Measurements from ENCODE around the gene KLF1. TPM values are rescaled to one million over a fixed set of nuclear protein-coding genes. Genes with fewer than 3 reads are reported as not detected.
"Not testable (repeated sequence)": the region's sequence is repeated elsewhere in the genome, so short reads cannot be mapped to it uniquely, and the experiment has no call there.

The KLF1 gene
- total RNA-seq: 0.77 and 1.2 TPM in 2 replicates

DNA sequence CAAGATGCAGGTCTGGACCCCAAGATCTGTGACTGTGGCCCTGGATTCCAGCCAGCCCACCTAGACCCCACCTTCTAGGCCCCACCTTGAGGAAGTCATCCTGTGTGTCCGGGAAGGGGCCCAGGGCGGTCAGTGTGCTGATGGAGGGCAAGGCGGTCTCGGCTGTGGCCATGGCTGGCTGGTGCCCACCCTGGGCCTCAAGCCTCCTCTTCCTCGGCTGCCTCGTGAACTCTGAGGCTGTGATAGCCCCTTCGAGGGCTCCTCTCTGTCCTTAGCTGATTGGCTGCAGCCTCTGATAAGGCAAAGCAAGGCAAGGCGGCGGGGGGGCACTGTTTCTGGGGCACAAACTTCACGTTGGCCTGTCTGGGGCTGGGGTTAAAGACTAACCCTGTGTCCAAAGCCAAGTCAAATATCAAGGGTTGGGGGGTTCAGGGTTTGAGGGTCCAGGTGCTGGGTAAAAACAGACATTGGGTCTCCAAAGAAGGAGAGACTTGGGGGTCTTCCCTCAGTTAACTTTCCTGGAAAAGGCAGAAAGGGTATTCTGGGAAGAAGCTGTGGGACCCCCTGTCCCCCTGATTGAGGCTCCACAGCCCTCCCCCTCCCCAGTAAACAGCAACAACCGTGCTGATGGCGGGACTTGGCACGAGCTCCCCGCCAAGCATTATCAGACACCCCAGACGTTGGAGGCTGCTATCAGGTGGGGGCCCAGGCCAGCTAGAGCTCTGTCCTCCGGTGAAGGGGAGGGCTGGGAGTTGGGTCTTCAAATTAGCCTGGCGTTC lies at the start of gene KLF1:
KLF1 (minus strand) TSS at position 233 of the 779 bp plus-strand sequence; CDS start at position 172, 61 bp downstream.
- intact Hi-C loops (cut with micrococcal nuclease): no loop called here

DNA sequence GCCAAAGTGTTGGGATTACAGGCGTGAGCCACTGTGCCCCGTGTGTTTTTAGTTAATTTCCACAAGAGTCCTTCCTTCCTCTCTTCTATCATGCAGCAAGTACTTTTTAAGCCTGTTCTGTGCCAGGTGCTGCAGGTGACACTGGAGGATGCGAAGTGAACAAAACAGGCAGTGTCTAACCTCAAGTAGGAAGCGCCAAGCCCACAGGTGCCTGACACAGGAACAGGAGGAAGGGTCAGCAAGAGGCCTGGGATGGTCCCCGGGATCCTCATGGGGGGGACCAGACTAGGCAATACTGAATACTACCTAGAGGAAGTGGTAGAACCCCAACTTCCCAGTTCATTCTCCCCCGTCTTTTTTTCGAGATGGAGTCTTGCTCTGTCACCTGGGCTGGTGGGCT lies 49.6 kb upstream of the KLF1 start:
- no peak for DNase-seq
- H3K27me3 Mint-ChIP-seq: no peaks in the 10 kb centered on the region
- intact Hi-C loops (cut with micrococcal nuclease): loop anchor here (10.0 kb wide), 2 partner anchors 202 to 1478 kb away; partner anchors contain the start of genes DDX39A, GET3 and TRIR
- H3K4me1 Mint-ChIP-seq: peaks cover 45% of the 10 kb centered on the region
- peaks cover 41% of the 10 kb centered on the region for H3K36me3 Mint-ChIP-seq (ENCODE audit: low read depth)
- no peaks in the 10 kb centered on the region for H3K9me3 Mint-ChIP-seq
- peak overlapping the region; percentile 45 for H3K27ac Mint-ChIP-seq
- H3K4me3 Mint-ChIP-seq: no peak overlapping the region

More for the DNA sequence above, at the start of gene KLF1:
- DNase-seq: no peak
- H3K27ac Mint-ChIP-seq: peak within 1 kb of the TSS; percentile 47
- H3K4me1 Mint-ChIP-seq: peaks cover 29% of the 10 kb centered on the region
- H3K27me3 Mint-ChIP-seq: peaks cover 7% of the 10 kb centered on the region
- H3K9me3 Mint-ChIP-seq: no peaks in the 10 kb centered on the region
- peak within 1 kb of the TSS; percentile 67 for H3K4me3 Mint-ChIP-seq
- peaks cover 10% of the 10 kb centered on the region for H3K36me3 Mint-ChIP-seq (ENCODE audit: low read depth)

DNA sequence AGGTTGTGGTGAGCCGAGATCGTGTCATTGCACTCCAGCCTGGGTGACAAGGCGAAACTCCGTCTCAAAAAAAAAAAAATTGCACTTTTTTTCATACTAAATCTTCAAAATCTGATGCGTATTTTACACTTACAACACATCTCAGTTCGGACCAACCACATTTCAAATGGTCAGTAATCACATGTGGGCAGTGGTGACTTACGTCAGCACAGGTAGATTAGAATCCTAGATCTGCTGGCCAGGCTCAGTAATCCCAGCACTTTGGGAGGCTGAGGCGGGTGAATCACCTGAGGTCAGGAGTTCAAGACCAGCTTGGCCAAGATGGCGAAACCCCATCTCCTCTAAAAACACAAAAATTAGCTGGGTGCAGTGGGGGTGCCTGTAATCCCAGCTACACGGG lies 48.1 kb upstream of the KLF1 start:
- H3K4me3 Mint-ChIP-seq: no peak overlapping the region
- H3K4me1 Mint-ChIP-seq: peaks cover 41% of the 10 kb centered on the region
- intact Hi-C loops (cut with micrococcal nuclease): loop anchor here (10.0 kb wide), 2 partner anchors 200 to 1480 kb away; partner anchors contain the start of genes DDX39A, GET3 and TRIR
- H3K9me3 Mint-ChIP-seq: no peaks in the 10 kb centered on the region
- H3K36me3 Mint-ChIP-seq (ENCODE audit: low read depth): peaks cover 32% of the 10 kb centered on the region
- H3K27me3 Mint-ChIP-seq: no peaks in the 10 kb centered on the region
- H3K27ac Mint-ChIP-seq: no peak overlapping the region
- DNase-seq: no peak

DNA sequence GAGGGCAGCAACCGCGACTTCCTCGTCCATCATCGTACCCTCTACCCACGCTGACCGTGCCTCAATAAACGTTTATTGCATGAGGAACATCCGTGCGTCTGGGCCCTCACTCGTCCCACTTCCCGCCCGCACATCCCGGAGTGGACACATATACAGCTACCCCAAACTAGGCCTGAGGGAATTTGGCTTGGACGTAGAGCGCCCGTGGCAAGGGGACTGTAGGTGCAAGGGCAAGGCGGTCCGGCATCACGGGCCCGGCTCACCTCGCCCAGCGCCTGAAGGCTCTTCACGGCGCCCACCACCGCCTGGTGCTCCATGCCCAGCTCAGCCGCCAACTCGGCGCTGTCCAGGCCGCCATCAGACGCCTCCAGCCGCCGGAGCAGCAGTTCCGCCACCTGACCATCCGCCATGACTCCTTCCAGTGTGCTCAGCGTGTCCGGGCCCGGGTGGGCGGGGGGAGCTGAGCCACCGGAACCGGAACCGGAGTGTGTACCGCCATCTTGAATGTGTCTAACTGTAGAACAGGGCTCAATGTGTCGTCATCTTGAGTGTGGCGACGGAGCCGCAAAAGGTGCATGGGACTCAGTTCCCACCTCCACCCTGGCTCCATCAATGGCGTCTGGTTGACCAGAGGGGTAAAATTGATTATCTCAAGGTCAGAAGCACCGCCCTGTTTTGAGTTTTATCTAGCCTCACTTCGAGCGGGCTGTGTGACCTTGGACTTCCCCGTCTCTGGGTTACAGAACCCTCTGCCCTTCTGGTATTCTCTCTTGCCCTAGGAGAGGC lies 46.5 kb upstream of the KLF1 start, which contains the start of gene FARSA:
FARSA (minus strand) TSS at position 425 of the 786 bp plus-strand sequence; CDS start at position 410, 15 bp downstream.
- peaks cover 32% of the 10 kb centered on the region for H3K4me1 Mint-ChIP-seq
- H3K27ac Mint-ChIP-seq: peak within 1 kb of the TSS; percentile 88
- intact Hi-C loops (cut with micrococcal nuclease): loop anchor here (1.0 to 10.0 kb wide), 4 partner anchors 15 to 1481 kb away; partner anchors contain the start of genes DDX39A, GCDH, GET3 and SYCE2
- H3K4me3 Mint-ChIP-seq: peak within 1 kb of the TSS; percentile 95
- no peaks in the 10 kb centered on the region for H3K9me3 Mint-ChIP-seq
- peaks cover 30% of the 10 kb centered on the region for H3K36me3 Mint-ChIP-seq (ENCODE audit: low read depth)
- no peaks in the 10 kb centered on the region for H3K27me3 Mint-ChIP-seq
- DNase-seq: peak; percentile 96

DNA sequence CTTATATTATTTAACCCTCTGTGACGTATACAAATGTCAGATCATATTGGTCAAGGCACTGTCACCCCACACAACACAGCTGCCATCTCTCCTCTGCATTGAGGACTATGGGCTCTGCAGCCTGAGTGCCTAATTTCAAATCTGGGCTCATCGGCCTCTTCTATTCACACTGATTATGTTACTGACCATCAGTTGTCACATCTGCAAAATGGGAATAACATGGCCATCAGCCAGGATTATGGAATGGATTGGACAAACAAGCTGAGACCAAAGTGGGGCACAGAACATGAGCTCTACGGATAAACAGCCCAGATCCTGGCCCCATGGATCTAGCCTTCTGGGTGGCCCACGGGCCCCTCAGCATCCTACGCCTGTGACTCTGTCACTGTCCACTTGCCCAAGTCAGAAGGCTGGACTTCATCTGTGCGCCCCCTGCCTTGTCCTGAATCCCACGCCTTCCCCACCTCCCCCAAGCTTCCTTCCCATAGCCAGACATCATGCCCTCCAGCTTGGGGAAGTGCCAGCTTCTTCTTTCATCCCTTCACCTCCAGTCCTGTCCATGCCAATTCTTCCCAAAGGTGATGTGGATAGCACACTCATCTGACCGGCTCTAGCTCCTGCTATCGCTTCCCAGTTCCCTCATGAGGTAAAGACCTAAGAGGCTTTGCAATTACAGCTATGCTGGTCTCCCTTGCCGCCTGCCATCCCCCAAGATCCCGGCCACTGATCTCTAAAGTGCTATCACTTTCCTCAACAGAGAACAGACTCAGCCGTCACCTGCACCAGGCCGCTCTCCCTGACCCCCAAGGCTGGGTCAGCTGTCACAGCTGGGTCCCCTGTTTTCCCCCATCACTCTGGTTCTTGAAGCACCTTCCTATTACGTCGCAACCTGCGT lies 45.6 kb upstream of the KLF1 start:
- H3K4me3 Mint-ChIP-seq: peak overlapping the region; percentile 95
- H3K9me3 Mint-ChIP-seq: no peaks in the 10 kb centered on the region
- peaks cover 28% of the 10 kb centered on the region for H3K4me1 Mint-ChIP-seq
- peaks cover 36% of the 10 kb centered on the region for H3K36me3 Mint-ChIP-seq (ENCODE audit: low read depth)
- H3K27me3 Mint-ChIP-seq: no peaks in the 10 kb centered on the region
- intact Hi-C loops (cut with micrococcal nuclease): loop anchor here (1.0 to 10.0 kb wide), 4 partner anchors 14 to 1482 kb away; partner anchors contain the start of genes DDX39A, GCDH, GET3 and SYCE2
- H3K27ac Mint-ChIP-seq: peak overlapping the region; percentile 88
- DNase-seq: peak; percentile 78

DNA sequence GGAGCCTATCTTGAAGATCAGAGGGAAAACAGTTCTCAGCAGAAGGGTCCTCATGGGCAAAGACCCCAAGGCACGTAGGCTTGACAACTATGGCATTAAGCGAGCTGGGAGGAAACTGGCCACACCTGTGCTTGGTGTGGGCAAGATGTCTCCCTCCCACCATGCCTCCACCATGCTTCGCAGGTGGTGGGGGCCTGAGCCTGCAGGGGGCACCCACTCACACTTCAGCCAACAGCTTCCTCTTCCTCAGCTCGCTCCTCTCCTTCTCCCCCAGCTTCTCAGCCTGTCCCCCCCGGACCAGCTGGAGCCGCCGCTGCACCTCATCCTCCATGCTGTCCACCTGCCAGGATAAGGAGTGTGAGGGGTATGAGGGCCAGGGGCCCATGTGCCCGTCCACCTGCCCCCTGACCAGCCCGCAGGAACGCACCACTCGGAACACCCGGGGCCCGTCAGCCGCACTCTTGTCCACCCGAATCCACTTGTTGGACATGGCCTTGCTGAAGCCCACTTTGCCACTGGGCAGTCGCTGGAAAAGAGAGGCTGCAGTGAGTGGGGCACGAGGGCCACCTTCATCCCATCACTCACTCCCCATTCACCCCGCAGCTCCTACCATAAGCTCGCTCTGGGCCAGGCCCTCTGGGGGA lies 43.1 kb upstream of the KLF1 start:
- H3K4me1 Mint-ChIP-seq: peaks cover 19% of the 10 kb centered on the region
- DNase-seq: no peak
- H3K9me3 Mint-ChIP-seq: no peaks in the 10 kb centered on the region
- peaks cover 50% of the 10 kb centered on the region for H3K36me3 Mint-ChIP-seq (ENCODE audit: low read depth)
- H3K27ac Mint-ChIP-seq: no peak overlapping the region
- intact Hi-C loops (cut with micrococcal nuclease): loop anchor here (10.0 kb wide), 2 partner anchors 195 to 1485 kb away; partner anchors contain the start of genes DDX39A, GET3 and TRIR
- H3K27me3 Mint-ChIP-seq: no peaks in the 10 kb centered on the region
- no peak overlapping the region for H3K4me3 Mint-ChIP-seq

DNA sequence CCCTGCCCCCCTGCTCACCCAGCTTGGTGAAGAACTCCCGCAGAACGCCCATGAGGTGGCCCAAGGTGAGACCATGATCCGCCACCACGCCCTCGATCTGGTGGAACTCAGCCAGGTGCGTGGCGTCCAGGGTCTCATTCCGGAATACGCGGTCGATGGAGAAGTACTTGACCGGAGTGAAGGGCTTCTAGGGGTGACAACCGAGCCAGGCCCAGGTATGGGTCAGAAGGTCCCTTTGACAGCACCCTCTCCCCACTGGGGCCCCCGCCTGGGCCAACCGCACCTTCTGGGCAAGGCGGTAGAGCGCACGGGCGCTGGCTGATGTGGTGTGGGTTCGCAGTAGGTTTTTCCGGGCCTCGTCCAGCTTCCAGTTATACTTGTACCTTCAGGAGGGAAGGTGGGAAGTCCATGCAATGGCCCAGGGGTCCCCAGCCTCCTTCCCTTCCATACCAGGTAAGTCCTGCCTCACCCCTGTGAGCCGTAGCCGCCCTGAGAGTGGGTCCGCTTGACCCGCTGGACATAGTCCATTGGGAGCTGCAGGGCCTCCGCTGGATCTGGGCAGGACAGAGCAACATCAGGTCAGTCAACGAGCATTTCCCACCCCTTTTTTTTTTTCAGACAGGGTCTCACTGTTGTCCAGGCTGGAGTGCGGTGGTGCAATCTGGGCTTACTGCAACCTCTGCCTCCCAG lies 37.8 kb upstream of the KLF1 start:
- H3K36me3 Mint-ChIP-seq (ENCODE audit: low read depth): peaks cover 60% of the 10 kb centered on the region

DNA sequence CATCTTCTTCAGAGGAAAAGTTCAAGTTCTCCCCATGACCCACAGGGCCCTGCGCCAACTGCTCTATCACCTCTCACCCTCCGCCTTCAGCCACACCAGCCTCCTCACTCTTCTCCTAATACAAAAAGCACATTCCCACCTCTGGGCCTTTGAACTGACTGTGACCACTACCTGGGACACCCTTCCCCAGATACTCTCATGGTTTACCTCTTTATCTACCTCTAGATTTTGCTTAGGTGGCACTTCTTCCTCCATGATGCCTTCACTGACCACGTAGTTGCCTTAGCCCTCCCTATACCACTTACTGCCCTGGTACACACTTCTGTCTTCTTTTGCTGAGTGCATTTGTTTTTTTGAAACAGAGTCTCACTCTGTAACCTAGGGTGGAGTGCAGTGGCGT lies 36.0 kb upstream of the KLF1 start:
- H3K27me3 Mint-ChIP-seq: peaks cover 2% of the 10 kb centered on the region
- peaks cover 16% of the 10 kb centered on the region for H3K4me1 Mint-ChIP-seq
- peak; percentile 54 for DNase-seq
- H3K9me3 Mint-ChIP-seq: no peaks in the 10 kb centered on the region
- no peak overlapping the region for H3K4me3 Mint-ChIP-seq
- H3K27ac Mint-ChIP-seq: no peak overlapping the region
- intact Hi-C loops (cut with micrococcal nuclease): no loop called here
- peaks cover 47% of the 10 kb centered on the region for H3K36me3 Mint-ChIP-seq (ENCODE audit: low read depth)

More for the DNA sequence above, 37.8 kb upstream of the KLF1 start:
- Mint-ChIP-seq H3K27ac (no peak overlapping the region), H3K9me3 (no peaks in the 10 kb centered on the region), H3K27me3 (no peaks in the 10 kb centered on the region), H3K4me3 (no peak overlapping the region), H3K4me1 (peaks cover 4% of the 10 kb centered on the region)
- intact Hi-C loops (cut with micrococcal nuclease): no loop called here
- DNase-seq: peak; percentile 52

DNA sequence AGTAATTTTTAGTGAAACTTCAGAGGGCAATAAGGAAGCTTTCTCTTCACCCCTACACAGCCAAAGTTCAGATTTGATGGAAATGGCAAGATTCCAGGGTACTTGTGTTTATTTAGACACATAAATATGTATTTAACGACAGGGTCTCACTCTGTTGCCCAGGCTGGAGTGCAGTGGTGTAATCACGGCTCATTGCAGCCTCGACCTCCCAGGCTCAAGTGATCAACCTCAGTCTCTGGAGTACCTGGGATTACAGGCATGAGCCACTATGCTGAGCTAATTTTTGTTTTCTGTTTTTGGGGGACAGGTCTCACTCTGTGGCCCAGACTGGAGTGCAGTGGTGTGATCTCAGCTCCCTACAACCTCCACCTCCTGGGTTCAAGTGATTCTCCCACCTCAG lies 34.0 kb upstream of the KLF1 start:
- no peaks in the 10 kb centered on the region for H3K9me3 Mint-ChIP-seq
- H3K4me3 Mint-ChIP-seq: no peak overlapping the region
- H3K27ac Mint-ChIP-seq: no peak overlapping the region
- peaks cover 2% of the 10 kb centered on the region for H3K27me3 Mint-ChIP-seq
- H3K4me1 Mint-ChIP-seq: peaks cover 16% of the 10 kb centered on the region
- peak; percentile 57 for DNase-seq
- intact Hi-C loops (cut with micrococcal nuclease): no loop called here
- H3K36me3 Mint-ChIP-seq (ENCODE audit: low read depth): peaks cover 36% of the 10 kb centered on the region

DNA sequence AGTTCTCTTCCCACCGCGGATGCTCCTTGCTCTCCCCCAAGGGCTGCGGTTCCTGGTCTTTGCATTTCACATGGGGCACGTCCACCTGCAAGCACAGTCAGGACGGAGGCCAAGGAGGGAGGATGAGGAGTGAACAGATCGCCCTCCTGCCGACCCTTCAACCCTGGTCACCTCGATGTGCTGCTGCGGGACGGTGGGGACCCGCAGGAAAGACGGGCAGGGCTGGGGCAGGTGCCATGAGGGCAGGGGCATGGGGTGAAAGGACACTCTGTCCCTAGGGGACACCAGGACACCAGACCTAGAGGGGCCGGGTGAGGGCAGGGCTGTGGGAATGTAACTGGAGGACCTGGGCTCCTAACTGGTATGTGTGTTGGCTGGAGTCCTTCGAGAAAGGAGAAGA lies 31.3 kb upstream of the KLF1 start:
- intact Hi-C loops (cut with micrococcal nuclease): loop anchor here (2.0 to 10.0 kb wide), 3 partner anchors 15 to 1607 kb away; partner anchors contain the start of genes FARSA, GCDH and TECR
- Mint-ChIP-seq H3K9me3 (no peaks in the 10 kb centered on the region), H3K27ac (peak overlapping the region; percentile 95), H3K4me1 (peaks cover 30% of the 10 kb centered on the region), H3K4me3 (peak overlapping the region; percentile 80), H3K36me3 (ENCODE audit: low read depth) (peaks cover 14% of the 10 kb centered on the region), H3K27me3 (peaks cover 2% of the 10 kb centered on the region)
- DNase-seq: no peak

DNA sequence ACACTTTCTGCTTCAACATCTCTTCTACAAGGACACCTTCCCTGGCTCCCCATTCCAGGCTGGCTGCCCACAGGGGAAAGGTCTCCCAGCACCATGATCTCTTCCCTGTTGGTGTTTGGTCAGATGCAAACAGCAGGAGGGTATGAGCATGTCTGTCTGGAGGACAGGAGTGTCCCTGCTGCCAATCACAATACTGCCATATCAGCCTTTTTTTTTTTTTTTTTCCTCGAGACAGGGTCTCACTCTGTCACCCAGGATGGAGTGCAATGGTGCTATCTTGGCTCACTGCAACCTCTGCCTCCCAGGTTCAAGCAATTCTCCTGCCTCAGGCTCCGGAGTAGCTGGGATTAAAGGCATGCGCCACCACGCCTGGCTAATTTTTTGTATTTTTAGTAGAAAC lies 28.9 kb upstream of the KLF1 start:
- not testable (repeated sequence) for H3K27ac Mint-ChIP-seq; H3K27me3 Mint-ChIP-seq; H3K36me3 Mint-ChIP-seq (ENCODE audit: low read depth); H3K9me3 Mint-ChIP-seq; DNase-seq; H3K4me3 Mint-ChIP-seq
- intact Hi-C loops (cut with micrococcal nuclease): loop anchor here (10.0 kb wide), 1 partner anchor 1609 kb away; the partner anchor contains the start of gene TECR
- H3K4me1 Mint-ChIP-seq: peaks cover 32% of the 10 kb centered on the region

All from activated CD4-positive, alpha-beta T cell treated with anti-CD3 and anti-CD28 coated beads, Interleukin-2, amount 10 ng/mL, durations not matched to agents 24 days and 14 days (primary cell).